ENCODE measurements around the gene SERPINA9. TPM values are rescaled to one million over a fixed set of nuclear protein-coding genes. Genes with fewer than 3 reads are reported as not detected.

Gene SERPINA9, protein sequence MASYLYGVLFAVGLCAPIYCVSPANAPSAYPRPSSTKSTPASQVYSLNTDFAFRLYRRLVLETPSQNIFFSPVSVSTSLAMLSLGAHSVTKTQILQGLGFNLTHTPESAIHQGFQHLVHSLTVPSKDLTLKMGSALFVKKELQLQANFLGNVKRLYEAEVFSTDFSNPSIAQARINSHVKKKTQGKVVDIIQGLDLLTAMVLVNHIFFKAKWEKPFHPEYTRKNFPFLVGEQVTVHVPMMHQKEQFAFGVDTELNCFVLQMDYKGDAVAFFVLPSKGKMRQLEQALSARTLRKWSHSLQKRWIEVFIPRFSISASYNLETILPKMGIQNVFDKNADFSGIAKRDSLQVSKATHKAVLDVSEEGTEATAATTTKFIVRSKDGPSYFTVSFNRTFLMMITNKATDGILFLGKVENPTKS
- polyA plus RNA-seq (2012; ENCODE audit: insufficient read depth, insufficient read length, low read depth) = not detected

DNA sequence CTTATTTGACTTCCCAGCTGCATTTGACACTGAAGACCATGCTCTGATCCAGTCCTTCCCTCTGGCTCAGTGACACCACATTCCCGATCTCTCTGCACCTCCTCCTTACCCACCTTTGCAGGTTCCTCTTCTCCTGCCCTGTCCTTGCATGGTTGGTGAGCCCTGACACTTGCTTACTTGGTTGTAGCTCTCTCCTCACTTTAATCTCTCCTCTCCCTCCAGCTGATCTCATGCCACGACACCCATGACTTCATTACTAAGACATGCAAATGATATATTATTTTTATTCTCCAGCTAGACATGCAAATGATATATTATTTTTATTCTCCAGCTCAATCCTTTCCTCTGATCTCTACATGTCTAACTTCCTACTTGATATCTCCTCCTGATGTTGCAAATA is at the start of gene SERPINA9:
SERPINA9 (minus strand) TSS at position 175 of the 400 bp plus-strand sequence. CDS start 6,357 bp downstream, outside the sequence.
- Histone ChIP-seq H3K9me3 (no peaks in the 10 kb centered on the region), H3K4me3 (ENCODE audit: low read depth, low read length) (no peak within 1 kb of the TSS), H3K36me3 (no peaks in the 10 kb centered on the region), H3K4me1 (no peaks in the 10 kb centered on the region), H3K27me3 (no peaks in the 10 kb centered on the region; the same call in 1 of the 2 replicates)
- DNase-seq = no peak
- TF ChIP-seq, protein P1, sequence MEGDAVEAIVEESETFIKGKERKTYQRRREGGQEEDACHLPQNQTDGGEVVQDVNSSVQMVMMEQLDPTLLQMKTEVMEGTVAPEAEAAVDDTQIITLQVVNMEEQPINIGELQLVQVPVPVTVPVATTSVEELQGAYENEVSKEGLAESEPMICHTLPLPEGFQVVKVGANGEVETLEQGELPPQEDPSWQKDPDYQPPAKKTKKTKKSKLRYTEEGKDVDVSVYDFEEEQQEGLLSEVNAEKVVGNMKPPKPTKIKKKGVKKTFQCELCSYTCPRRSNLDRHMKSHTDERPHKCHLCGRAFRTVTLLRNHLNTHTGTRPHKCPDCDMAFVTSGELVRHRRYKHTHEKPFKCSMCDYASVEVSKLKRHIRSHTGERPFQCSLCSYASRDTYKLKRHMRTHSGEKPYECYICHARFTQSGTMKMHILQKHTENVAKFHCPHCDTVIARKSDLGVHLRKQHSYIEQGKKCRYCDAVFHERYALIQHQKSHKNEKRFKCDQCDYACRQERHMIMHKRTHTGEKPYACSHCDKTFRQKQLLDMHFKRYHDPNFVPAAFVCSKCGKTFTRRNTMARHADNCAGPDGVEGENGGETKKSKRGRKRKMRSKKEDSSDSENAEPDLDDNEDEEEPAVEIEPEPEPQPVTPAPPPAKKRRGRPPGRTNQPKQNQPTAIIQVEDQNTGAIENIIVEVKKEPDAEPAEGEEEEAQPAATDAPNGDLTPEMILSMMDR (IDR thresholded peaks at IDR 0.05; ENCODE audit: low read depth, low read length) = no peak

DNA sequence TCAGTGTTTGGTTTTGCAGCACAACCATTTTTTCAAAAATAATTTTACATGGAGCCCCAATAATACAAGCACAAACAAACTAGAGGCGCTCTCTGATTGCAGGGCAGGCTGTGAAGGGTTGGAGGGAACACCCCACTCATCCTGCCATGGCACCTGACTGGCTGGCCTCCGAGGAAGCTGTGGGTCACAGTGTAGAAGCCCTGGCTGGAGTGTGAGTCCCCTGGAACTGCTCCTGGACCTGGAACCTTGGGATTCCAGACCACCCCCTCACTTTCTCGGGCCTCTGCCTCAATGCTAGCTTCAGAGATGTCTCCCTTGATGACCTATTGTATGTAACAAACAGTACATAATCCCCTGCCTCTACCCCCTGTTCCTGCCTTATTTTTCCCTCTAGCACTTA is 48.1 kb upstream of the SERPINA9 start:
- Histone ChIP-seq H3K27me3 (no peaks in the 10 kb centered on the region), H3K9me3 (no peaks in the 10 kb centered on the region), H3K4me1 (no peaks in the 10 kb centered on the region), H3K4me3 (ENCODE audit: low read depth, low read length) (no peak overlapping the region), H3K36me3 (no peaks in the 10 kb centered on the region)
- DNase-seq = no peak
- TF ChIP-seq, protein P1 (IDR thresholded peaks at IDR 0.05; ENCODE audit: low read depth, low read length) = no peak

DNA sequence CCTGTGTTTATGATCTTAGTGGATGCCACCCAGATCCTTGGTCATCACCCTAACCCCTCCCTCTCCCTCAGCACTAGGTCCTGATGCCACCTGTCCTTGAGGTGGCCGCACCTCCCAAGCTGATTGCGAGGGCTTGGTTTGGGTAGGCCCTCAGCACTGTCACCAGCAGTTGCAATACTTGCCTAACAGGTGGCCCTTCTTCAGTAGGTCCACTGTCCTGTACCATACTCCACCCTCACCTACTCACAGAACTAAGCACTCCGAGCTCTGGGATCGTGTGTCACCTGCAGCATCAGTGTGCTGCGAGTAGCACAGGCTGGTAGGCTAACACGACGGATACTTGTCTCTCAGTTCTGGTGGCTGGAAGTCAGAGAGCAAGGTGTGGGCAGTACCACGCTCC is 47.3 kb upstream of the SERPINA9 start:
- Histone ChIP-seq H3K9me3 (no peaks in the 10 kb centered on the region), H3K36me3 (no peaks in the 10 kb centered on the region), H3K4me3 (ENCODE audit: low read depth, low read length) (no peak overlapping the region), H3K4me1 (no peaks in the 10 kb centered on the region), H3K27me3 (no peaks in the 10 kb centered on the region)
- TF ChIP-seq, protein P1 (IDR thresholded peaks at IDR 0.05; ENCODE audit: low read depth, low read length) = no peak
- no peak for DNase-seq

DNA sequence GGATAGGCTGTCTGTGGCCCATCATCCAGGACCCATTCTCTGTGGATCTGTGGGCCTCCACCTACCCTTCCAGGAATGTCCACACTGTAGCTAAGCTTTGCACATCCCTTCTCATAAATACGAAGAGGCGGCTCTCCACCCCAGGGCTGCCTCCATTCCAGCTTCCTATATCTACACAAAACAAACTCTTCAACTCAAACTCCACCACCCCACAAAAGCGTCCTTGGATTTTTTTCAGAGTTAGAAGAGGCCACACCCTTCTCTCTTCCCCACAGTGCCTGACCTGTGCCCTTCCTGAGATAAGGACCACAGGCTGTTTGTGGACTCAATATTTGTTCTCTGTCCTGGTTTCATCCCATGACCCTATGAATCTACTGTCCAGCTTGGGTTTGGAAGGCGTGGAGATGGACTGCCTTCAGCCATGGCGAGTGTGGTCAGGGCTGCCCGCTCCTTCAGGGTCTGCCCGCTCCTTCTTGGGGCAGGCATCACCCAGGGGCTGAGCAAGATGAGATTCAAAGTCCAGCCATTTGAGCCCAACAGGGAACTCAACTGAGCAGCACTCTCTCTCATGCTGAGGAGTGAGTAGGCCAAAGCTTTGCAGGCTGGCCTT is 46.2 kb upstream of the SERPINA9 start:
- Histone ChIP-seq H3K4me1 (no peaks in the 10 kb centered on the region), H3K9me3 (no peaks in the 10 kb centered on the region), H3K36me3 (no peaks in the 10 kb centered on the region), H3K4me3 (ENCODE audit: low read depth, low read length) (no peak overlapping the region), H3K27me3 (no peaks in the 10 kb centered on the region)
- DNase-seq = no peak
- TF ChIP-seq, protein P1 (IDR thresholded peaks at IDR 0.05; ENCODE audit: low read depth, low read length) = no peak

DNA sequence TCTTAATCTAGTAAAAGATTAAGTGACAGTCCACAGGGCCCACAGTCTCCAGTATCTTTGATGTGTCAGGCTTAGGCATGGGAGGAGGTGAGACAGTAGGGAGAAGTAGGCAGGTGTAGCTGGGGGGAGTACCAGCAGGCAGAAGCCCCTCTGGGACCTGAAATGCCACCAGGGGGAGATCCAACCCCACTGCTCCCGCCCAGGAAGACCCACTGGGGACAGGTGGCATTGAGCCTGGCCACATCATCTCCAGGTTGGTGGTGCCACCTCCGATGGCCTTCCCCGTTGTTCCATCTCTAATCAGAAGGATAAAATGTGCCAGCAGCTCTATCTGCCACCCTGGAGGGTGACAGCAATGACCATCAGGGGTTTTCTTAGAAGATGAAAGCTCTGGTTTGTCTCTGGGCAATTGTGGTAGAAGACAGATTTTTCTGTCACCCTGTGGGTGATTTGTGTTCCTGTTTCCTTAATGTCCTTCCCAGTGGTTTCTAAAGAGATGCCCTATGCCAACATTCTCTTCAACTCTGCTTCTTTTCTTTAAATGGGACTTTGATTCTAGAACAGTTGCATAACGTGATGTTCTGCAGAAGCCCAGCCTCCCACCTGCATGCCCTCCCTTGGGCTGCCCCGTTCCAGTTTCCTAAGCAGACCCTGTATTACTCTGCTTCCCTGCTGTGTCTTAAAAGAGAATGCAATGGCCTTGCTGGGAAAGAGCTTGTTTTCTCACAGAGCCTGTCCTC is 45.5 kb upstream of the SERPINA9 start:
- H3K4me3 ChIP-seq (ENCODE audit: low read depth, low read length) = no peak overlapping the region
- no peaks in the 10 kb centered on the region for H3K4me1 ChIP-seq
- DNase-seq = no peak
- H3K27me3 ChIP-seq = no peaks in the 10 kb centered on the region
- no peaks in the 10 kb centered on the region for H3K9me3 ChIP-seq
- TF ChIP-seq, protein P1 (IDR thresholded peaks at IDR 0.05; ENCODE audit: low read depth, low read length) = no peak
- no peaks in the 10 kb centered on the region for H3K36me3 ChIP-seq
